GM12873 (cell line): ENCODE measurements around the gene COPA.

Experiments used
- TF ChIP-seq, protein P1 (sequence below): IDR thresholded peaks from 2 replicates; pipeline ENCODE4 v1.5.1; 2012; ENCODE audit warnings: low read depth, mild to moderate bottlenecking, moderate library complexity, low read length, control low read depth; ENCODE audit not compliant: insufficient read depth; ENCODE audit errors: missing control alignments

COPA gene

DNA sequence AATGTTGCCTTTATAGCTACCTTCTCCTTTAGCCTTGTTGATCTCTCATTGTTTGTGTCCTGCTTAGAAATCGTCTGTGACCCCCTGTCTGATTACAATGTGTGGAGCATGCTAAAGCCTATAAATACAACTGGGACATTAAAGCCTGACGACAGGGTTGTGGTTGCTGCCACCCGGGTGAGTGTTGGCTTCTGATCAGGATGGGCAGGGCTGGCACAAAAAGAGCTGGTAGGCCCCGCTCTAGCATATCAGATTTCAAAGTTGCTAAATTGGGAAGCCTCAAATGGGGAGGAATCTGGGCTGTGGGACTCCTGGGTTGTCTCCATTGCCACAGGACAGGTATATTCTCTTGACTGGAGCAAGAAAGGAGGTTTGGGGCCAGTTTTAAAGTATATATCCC lies 8.6 kb upstream of the COPA start:
- TF ChIP-seq, protein P1, sequence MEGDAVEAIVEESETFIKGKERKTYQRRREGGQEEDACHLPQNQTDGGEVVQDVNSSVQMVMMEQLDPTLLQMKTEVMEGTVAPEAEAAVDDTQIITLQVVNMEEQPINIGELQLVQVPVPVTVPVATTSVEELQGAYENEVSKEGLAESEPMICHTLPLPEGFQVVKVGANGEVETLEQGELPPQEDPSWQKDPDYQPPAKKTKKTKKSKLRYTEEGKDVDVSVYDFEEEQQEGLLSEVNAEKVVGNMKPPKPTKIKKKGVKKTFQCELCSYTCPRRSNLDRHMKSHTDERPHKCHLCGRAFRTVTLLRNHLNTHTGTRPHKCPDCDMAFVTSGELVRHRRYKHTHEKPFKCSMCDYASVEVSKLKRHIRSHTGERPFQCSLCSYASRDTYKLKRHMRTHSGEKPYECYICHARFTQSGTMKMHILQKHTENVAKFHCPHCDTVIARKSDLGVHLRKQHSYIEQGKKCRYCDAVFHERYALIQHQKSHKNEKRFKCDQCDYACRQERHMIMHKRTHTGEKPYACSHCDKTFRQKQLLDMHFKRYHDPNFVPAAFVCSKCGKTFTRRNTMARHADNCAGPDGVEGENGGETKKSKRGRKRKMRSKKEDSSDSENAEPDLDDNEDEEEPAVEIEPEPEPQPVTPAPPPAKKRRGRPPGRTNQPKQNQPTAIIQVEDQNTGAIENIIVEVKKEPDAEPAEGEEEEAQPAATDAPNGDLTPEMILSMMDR: no peak

- TF ChIP-seq, protein P1: no peak
Measured at GRCh38 chr1:160346958-160347357, 3.9 kb upstream of the COPA start.

GRCh38 chr1:160346463-160346862 lies 3.4 kb upstream of the COPA start:
- TF ChIP-seq, protein P1: no peak

DNA sequence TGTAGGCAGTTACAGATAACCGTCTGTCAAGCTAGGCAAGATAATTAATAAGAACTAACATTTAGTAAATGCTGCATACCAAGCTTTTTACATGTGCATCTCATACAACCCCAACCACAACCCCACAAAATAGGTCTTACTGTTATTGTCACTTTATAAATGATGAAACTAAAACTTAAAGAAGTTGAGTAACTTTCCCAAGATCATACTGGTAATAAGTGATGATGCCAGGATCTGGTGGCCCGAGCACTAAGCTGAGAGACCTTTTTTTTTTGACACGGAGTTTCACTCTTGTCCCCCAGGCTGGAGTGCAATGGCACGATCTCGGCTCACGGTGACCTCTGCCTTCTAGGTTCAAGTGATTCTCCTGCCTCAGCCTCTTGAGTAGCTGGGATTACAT lies 1.9 kb upstream of the COPA start:
- TF ChIP-seq, protein P1: no peak

DNA sequence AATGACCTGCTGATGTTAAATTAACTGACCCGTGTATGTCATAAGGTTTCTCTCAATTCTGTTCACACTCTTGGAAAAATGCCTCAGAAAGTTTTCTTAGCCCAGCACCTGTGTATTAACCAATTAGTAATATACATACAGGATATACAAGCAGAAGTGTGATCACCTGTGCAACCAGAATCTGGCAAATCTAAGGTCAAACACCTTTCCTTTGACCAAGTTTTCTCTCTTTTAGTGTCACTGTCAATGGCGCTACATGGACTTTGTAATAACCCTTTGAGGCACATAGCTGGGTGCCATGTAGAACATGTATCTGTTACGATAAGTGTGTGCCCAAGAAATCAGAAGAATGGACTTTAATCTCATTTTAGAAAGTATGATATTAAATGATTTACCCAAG lies 1.2 kb upstream of the COPA start:
- TF ChIP-seq, protein P1: no peak

- TF ChIP-seq, protein P1: no peak
Measured at GRCh38 chr1:160342526-160342925, 524 bp downstream of the COPA start.

DNA sequence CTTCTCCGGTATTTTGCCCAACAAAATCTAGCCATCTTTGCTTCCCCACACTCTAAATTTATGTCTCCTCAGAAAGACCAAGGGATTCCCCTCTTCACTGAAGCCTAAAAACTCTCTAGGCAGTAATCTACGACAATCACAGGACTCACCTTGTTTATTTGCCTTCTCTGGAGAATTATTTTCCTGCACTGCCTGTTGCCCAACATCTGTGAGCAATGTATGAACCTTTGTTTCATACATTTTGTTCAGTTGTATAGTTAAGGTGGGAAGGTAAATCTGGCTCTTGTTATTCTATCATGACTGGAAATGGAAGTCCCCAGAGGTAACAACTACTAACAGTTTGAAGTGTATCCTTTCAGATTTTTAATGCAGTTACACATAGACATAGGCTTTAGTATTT lies 2.2 kb downstream of the COPA start:
- TF ChIP-seq, protein P1: no peak
